ENCODE data around the gene C10orf90.

Gene C10orf90

DNA sequence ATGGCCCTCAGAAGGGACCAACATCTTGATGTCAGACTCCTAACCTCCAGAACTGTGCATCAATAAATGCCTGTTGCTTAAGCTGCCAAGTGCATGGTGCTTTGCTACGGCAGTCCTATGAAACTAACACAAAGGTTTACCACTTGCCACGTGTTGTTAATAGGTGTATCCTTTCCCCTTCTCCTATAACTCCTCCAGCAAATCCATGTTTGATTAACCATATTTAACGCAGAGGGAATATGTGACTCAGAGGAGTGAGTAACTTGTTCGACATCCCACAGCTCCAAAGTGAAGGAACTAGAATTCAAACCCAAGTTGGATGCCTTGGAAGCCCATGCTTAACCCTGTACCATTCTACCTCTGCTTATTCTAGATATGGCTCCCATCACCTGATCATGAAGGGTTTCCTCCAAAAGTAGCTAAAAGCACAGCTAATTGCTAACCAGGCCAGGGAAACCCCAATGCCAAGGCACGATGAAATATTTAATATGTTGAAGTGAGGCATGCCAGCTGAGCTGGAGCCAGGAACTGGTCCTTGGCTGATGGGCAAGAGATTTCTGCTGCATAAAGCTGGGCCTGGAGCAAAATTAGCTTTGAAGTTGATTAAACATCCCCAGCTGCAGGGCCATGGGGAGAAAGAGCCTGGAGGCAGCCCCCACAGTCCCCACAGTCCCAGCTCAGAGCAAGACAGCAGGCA, 131.9 kb downstream of the C10orf90 start:
- DNase-seq (ENCODE audit: low read depth, low spot score): no peak

DNA sequence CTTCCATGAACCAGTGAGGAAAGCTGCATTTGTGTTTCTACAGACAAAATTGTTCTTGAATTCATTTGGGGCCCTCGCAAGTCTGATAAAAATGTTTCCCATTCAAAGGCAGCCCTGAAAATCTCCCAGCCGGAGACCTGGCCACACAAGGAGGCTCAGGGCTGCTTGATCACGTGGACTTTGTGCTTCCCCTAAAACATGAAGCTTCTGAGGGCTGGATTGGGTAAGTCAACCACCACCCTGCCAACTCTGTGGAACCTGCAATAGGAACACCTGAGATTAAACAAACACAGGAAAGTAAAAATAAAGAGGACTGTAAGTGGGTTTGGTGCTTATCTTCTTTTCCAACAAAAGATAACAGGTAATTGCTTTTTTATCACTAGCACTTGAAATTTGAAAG, 133.8 kb downstream of the C10orf90 start:
- no peak for DNase-seq (ENCODE audit: low read depth, low spot score)

DNA sequence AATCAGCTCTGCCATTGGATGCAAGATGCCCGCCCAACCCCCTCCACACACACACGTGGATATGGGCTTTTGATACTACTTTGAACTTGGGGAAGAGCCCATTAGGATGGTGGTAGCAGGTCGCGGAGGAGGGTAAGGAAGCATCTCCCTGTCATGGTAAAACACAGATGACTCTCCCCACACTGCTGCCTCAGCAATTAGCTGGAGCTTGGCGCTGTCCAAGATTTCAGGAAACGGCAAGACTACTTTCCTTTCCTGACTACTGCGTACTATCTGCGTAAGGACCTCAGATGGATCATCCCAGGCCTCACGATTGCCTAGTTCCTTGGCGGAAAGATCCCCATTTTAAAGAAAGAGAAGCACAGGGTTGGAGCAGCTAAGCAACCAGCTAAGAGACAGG, 134.3 kb downstream of the C10orf90 start:
- no peak for DNase-seq (ENCODE audit: low read depth, low spot score)

DNA sequence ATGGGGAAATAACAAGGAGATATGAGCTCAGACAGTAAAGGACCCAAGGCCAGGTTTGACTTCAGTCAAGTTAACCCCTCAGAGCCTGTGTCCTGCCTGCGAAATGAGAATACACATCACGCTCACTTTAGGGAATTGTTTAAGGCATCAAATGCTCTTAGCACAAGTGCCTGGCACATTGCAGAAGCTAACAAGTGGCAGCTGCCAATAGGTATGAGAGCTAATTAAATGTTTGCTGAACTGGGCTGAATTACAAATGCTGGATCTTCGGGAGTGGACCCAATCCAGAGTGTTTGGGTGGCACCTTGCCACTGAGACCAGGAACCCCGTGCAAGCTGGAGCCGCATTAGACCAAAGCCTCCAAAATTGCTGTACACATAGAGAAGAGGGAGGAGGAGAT, 136.8 kb downstream of the C10orf90 start:
- no peak for DNase-seq (ENCODE audit: low read depth, low spot score)

DNA sequence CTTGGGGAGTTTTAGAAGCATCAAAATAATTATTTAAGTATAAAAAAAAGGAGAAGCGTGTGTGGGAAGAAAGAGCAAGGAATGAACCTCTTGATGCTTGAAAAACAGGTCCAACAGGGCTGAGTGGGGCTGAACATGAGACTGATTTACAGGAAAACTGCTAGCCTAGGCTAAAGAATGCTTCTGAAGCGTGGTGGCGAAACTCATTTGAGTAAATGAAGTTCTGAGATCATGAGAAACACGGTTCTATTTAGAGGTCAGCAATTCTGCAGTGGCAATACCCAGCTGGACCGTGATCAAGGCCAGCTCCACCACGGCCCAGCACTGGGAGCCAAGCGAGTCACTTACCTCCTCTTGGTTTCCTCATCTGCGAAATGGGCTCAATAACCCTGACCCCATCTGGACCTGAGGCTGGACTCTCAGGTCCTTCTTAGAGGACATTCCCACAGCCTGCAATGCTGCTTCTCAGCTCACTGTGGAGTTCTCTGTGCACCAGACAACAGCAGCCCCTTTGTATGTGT, 142.1 kb downstream of the C10orf90 start:
- no peak for DNase-seq (ENCODE audit: low read depth, low spot score)

DNA sequence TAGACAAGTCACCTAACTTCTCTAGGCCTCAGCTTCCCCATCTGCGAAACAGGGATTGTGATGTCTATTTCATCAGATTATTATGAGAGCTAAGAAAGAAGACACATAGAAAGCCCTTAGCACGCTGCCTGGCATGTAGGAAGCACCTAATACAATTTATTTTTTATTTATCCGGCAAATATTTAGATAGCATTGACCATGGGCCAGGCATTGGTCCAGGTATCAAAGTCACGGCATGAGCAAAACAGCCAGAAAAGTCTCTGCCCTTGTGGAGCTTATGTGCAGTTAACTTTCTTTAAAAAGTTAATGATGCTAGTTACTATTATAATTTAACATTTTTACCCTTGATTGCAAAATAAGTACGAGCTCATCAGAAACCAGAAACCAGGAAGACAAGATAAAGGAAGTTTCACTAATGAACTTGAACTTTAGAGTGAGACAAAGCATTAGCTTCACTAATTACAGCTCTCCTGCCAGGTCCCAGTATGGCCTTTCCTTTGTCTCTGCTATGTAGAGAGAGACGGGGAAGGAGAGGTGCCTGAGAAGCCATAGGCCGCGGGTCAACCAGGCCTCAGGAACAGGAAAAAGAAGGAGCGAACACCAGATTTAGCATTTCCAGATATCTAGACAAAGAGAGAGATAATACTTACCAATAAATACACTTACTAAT, 142.7 kb downstream of the C10orf90 start:
- no peak for DNase-seq (ENCODE audit: low read depth, low spot score)

DNA sequence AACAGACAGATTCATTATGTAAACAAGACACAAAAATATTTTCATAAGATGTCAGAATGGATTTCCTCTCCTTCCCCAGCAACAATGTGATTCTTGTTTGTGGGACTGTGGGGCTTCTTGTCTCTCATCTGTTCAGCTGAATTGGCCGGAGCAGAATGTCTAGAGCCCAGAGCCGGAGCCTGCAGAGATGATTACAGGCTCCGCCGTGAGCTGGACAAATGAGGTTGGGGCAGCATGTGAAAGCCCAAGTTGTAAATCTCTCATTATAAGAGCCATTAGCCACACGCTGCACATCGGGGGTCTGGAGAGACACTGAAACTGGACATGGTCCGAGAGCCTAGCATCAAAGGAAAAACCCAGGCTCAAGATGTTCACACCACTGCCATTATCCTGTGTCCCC, 145.2 kb downstream of the C10orf90 start:
- DNase-seq (ENCODE audit: low read depth, low spot score): no peak

DNA sequence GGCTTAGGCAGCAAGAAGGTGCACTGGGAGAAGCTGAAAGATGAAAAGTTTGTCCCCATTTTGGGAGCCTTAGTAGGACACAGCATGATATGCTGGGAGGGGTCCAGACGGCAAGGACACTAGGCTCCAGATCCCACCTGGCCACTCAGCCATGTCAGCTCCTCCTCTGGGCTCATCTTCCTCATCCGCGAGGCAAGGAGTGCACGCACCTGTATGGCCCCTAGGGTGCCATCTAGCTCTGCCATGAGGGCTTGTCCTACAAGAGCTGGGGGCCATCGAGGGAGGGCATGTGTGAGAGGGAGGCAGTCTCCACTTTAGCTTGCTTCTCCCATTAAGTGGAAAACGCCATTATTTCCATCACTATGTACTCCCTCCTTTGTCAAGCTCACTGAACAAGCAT, 146.0 kb downstream of the C10orf90 start:
- no peak for DNase-seq (ENCODE audit: low read depth, low spot score)

DNA sequence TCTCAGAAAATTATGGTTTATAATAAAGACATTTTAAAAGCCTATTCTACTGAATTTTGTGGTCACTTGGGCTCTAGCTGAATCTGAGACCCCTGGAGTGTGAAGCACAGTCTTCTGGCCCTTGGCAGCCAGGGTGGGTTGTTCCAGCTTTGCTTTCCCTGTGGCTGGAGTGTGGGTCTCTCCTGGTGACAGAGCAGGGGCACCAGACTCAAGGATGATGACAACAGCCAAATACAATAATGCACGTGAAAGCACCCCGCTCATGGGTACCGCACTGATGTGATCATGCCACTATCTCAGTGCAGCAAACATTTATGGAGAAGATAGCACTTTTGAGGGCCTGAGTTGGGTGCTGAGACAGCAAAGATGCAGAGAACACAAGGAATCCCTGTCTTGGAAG, 147.4 kb downstream of the C10orf90 start:
- no peak for DNase-seq (ENCODE audit: low read depth, low spot score)

DNA sequence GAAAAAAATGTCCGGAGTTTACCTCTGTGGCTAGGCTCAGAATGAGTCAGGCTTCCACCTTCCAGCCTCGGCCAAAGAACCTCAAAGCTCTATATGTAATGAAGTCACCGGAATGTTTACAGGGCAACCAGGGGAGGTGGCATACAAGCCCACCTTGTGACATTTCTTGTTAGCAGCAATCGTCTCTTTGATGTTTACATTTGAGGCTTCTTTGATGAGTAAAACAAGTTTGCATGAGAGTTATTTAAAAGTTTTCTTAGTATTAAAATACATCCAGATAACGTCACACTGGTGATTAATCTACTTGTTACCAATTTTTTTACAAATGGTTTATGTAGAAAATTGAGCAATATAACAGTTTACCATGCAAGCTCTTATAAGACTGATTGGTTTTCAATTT, 149.1 kb downstream of the C10orf90 start:
- no peak for DNase-seq (ENCODE audit: low read depth, low spot score)

DNA sequence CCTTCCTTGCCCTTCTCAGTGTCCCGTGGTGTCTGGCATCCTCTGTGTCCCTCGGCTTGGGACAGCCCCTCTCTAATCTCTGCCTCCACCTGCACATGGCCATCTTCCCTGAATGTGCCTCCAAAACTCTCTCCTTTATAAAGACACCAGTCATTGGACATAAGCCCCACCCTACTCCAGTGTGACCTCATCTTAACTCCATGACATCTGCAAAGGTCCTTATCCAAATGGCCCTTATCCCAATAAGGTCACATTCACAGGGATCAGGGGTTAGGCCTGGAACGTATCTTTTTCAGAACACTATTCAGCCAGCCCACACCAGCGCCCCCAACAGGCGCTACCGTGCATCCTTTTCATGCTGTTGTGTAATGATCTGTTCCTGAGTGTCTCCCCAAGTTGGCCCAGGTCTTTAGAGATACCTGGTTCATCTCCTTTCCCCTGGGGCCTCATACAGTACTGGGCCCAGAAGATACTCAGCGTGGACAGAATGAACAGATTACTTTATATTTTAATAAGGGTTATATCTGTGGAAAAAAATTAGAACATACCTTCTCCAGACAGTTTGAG, 149.7 kb downstream of the C10orf90 start:
- no peak for DNase-seq (ENCODE audit: low read depth, low spot score)

DNA sequence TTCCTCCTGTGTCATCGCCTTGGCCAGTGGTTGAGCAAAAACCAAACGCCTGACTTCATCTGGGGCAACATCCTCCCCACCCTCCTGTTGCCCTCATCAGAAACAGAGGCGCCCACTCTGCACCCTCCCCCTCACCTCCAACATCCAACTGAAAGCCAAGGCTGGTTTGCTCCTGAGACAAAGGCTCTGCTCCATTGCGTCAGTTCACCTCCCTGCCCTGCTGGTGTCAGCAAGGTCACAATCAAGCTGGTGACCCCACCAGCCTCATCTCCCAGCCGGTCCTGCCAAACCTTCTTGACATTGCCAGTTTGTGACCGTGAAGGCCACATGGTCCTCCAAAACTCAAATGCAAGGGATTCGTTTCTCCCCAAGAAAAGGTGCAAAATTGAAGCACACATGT, 150.5 kb downstream of the C10orf90 start:
- DNase-seq (ENCODE audit: low read depth, low spot score): no peak

DNA sequence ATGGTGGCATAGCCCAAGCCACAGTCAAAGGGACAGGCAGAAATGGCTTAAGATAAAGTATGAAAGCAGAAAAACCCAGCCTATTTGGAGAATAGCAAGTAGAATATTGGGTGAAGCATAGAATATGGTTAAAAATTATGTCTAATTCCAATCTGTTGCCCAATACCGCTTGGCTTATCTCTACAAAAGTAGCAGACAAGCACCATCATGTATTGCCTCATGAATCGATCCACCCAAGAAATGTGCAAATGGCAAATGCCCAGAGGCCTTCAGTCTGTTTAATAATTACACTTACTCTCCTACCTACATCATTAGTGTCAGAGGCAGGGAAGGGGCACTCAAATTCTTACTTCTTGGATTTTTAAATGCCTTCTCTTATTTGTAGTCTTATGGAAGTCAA, 151.3 kb downstream of the C10orf90 start:
- DNase-seq (ENCODE audit: low read depth, low spot score): no peak

DNA sequence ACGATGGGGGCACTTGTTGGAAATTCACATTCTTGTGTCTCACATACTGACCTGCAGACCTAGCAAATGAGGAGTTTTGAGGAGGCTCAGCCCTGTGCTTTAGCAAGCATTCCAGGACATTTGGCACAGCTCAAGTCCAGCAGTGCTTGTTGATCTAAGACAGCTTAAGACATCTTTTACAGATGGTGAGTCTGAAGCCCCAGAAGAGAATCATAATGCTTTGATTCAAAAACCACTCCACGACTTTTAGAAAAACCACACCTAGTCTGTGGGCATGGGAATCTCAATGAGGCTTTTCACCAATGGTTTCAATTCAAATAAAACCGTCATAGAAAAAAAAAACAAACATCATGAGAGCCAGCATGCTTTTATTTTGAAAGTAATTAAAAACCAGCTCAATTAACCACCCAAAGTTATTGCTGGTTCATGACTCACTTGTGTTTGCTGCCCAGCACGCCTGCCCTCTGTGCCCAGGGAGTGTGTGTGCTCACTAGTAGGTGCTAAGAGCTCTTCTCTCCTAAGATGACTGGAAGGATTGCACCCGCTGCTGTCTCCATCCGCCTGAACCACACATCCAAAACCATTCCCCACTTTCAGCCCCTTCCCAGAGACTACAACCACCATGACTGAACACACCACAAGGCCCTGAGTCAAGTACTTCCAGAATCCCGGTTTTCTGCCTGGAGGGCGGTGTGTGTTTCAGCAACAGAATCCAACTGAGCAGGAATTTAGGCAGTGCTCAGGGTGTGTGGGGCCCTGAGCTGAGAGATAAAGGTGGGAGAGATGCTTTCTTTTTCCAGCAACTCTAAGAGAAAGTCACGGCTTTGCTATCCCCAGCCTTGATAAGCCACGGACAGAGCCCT, 152.0 kb downstream of the C10orf90 start:
- no peak for DNase-seq (ENCODE audit: low read depth, low spot score)

DNA sequence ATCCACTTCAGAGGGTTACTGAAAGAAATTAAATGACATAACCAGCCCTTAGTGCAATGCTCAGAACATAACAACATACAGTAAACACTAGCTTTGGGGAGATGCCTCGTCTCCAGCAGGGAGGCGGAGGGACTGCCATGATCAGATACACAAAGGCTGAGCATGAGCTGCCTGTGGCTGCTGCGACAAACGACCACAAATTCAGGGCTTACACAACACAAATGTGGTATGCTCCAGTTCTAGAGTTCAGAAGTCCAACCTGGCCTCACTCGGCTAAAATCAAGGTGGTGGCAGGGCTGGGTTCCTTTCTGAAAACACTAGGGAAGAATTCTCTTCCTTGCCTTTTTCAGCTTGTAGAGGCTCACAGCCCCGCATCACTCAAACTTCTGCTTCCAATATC, 154.0 kb downstream of the C10orf90 start:
- DNase-seq (ENCODE audit: low read depth, low spot score): no peak

DNA sequence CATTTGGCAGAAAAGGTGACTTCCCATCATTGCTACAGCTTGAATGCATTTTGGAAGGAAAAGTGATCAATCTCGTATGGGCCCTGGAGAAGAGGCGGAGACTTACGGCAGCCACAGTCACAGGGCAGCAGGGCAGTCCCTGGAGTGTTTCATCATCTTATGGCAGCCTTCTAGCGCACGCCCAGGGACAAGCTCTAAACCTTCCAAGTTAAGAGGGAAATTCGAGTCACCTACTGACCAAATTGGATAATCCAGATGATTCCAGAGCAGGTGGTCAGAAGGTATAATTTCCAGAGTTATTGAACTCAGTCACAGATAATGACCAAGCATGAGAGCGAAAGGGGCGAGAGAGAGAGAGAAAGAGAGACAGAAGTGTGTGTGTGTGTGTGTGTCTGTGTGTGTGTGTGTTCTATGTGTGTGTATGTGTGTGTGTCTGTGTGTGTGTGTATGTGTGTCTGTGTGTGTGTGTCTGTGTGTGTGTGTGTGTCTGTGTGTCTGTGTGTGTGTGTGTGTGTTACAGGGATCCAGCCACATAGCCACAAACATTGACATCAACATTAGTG, 158.5 kb downstream of the C10orf90 start:
- DNase-seq (ENCODE audit: low read depth, low spot score): no peak

DNA sequence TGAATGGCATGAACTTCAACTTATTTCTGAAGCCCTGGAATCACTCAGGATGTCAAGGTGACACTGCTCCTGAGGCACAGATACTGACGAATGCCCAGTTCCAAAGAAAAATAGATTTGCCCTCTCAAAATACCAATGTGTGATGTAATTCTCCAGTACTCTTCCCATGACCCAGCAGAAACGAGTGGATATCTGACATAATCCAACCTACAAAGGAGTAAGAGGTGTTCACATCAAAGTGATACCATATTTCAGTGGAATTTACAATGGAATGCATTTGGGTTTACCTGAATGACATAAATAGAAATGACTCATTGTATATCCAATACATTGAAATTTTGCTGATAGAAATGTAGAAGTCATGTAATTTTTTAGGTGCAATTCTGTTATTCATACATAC, 161.3 kb downstream of the C10orf90 start:
- DNase-seq (ENCODE audit: low read depth, low spot score): no peak

DNA sequence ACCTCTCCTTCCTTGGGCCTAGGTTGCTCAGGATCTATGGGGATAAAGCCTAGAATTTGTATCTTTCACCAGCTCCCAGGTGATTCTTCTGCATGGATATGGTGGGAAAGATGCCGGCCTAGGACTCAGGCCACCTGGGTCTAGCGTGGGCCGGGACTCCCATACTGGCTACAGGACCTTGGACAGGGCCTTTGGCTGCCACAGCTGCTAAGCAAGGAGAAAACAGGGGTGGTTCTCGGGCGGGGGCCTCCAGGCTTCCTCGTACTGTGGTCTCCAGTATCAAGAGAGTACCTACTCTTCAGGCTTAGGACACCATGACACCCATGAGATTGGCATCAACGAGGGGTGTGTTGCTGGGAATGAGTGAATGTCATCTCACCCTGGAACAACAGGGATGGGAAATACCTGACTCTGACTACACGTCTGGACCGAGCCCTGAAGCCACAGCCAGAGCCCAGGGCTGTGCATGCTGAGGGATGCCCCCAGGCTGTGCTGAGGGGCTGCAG, 161.9 kb downstream of the C10orf90 start:
- no peak for DNase-seq (ENCODE audit: low read depth, low spot score)

DNA sequence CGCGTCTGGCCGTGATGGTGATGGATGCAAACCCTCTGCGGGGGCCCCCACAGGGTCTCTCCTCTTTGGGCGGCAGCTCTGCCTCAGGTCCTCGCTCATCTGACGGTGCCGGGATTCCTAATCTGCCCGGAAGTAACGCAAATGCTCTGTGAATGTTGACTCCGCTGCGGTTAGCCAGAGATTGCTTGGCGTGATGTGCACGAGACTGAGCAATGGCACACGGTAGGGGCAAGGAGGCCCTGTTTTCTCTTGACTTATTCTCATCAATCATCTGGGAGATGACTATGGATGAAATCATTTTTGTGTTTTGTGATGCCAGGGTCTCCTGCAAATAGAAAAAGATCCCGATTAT, 165.8 kb downstream of the C10orf90 start:
- no peak for DNase-seq (ENCODE audit: low read depth, low spot score)

DNA sequence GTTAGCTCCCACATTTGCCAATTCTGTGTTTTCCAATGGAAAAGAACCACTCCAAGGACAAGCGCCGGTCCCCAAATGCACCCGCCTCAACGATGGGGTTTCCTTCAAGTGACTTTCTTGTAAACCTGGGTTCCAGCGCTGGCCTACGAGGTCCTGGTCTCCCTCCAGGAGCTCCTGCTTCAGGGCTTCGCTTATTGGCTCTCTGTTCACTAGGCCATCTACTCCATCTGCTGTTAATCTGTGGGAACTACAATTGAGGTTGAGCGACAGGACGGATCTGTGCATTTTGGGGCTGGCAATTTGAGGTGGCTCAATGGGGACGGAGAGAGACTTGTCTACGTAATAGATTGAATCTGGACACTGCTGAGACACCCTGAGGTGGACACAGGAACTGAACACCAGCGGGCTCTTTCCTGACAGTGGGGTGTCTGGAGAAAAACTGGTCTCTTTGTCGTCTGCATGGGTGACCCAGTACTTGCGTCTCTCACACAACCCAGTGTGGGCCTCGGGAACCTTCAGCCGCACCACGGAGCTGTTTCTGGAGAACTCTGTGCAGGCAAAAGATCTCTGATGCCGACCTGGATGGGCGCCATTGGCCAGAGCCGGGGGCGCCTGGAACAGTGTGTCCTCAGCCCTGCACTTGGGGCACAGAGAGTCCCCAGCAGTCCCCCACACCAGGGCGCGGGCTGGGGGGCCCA, 166.3 kb downstream of the C10orf90 start:
- no peak for DNase-seq (ENCODE audit: low read depth, low spot score)

Measured in activated CD4-positive, CD25-positive, alpha-beta regulatory T cell treated with anti-CD3 and anti-CD28 coated beads, Interleukin-2, amount 50 U/mL, for 16 hours (primary cell).